Right lobe of liver (tissue), 6 donors: Measurements from ENCODE around the gene TTLL3. TPM values are rescaled to one million over a fixed set of nuclear protein-coding genes. Genes with fewer than 3 reads are reported as not detected.
"Not testable (repeated sequence)": the region's sequence is repeated elsewhere in the genome, so short reads cannot be mapped to it uniquely, and the experiment has no call there.

Source experiments
- ATAC-seq, 4 donors: fragments of 200-7000 bp; cut with Tn5 transposase; one replicate each; pipeline ENCODE4 v1.9.1; 2020; ENCODE audit warnings: mild to moderate bottlenecking in 4 of 4, moderate library complexity in 4 of 4
- DNase-seq, 3 donors: peaks; one replicate each; pipeline ENCODE4 v3.0.0-alpha.2; 2020
- H3K27ac ChIP-seq, 3 donors: fragments of 200-600 bp; one replicate each; pipeline ENCODE4 v1.8.0; 2022
- H3K27me3 ChIP-seq, 2 donors: fragments of 200-600 bp; one replicate each; pipeline ENCODE4 v1.8.0; 2022
- H3K36me3 ChIP-seq, 4 donors: fragments of 200-600 bp; sonication (generic) in 1 of 4; one replicate each; pipeline versions ENCODE4 v1.5.1 to v1.8.0; 2017 to 2022; ENCODE audit warnings: control low read depth in 1 of 4
- H3K4me1 ChIP-seq, 4 donors: fragments of 200-600 bp; sonication (generic) in 1 of 4; one replicate each; pipeline versions ENCODE4 v1.5.1 to v1.8.0; 2017 to 2022; ENCODE audit warnings: control low read depth in 1 of 4
- H3K4me3 ChIP-seq, 3 donors: fragments of 200-600 bp; one replicate each; pipeline ENCODE4 v1.8.0; 2022
- H3K9me3 ChIP-seq, 4 donors: fragments of 200-600 bp; sonication (generic) in 1 of 4; one replicate each; pipeline versions ENCODE4 v1.5.1 to v1.8.0; 2017 to 2022; ENCODE audit warnings: control low read depth in 1 of 4
- CTCF ChIP-seq, 4 donors: fragments of 200-600 bp in 3 of 4; fragments of 450-650 bp in 1 of 4; IDR thresholded peaks; one replicate each; pipeline versions ENCODE4 v1.5.1 to v1.8.0; 2016 to 2022; ENCODE audit warnings: antibody characterized with exemption in 4 of 4, mild to moderate bottlenecking in 2 of 4
- POLR2A ChIP-seq: fragments of 450-650 bp; IDR thresholded peaks from one replicate; pipeline ENCODE4 v1.6.1; 2017; ENCODE audit warnings: antibody characterized with exemption, mild to moderate bottlenecking
- WGBS: methylation state at CpG from one replicate; pipeline ENCODE4 v1.1.6; 2018; ENCODE audit warnings: low coverage, low lambda C conversion rate; ENCODE audit not compliant: insufficient coverage; ENCODE audit errors: missing lambda C conversion rate; 5-methylcytosine and 5-hydroxymethylcytosine counted together
- intact Hi-C, 2 donors: fragments of 100-400 bp; cut with DNase I; formaldehyde crosslinking; loops; one replicate each; pipeline versions ENCODE4 v1.11.2 to v1.14.1; 2022
- total RNA-seq, 6 experiments: library from RNA; depleted of rRNA in 2 of 6; stranded (reverse); fragments of >200 nt in 2 of 6; fragmentation: NEBNext Ultra II Directional in 3 of 6; extraction: Animal tissue kit (Norgen Biotek cat#: 25700) in 3 of 6; gene quantifications; one replicate each; pipeline versions ENCODE4 v1.1.0 to v1.2.4, GENCODE V29; 2016 to 2023
- donor health status: DM: no; HTN: yes; CAD: no.
- donor health status: DM: no; HTN: no; CAD: no.
- donor health status: DM: no; HTN: no; CAD: no.
- donor health status: DM: no; HTN: yes; CAD: no.
- donor health status: DM: no; HTN: yes; CAD: no.

Gene TTLL3
- total RNA-seq, 6 experiments from 2014 or later = 4.5 to 11.0 (median 8.6) TPM

- no peak for TF ChIP-seq POLR2A
- no peak for TF ChIP-seq CTCF (IDR thresholded peaks at IDR 0.05)
- H3K9me3 ChIP-seq = no peaks in the 10 kb centered on the region
- intact Hi-C loops = no loop called here
- peak overlapping the region; percentile 44 to 54 (median 46) for H3K4me3 ChIP-seq
- no peak overlapping the region for H3K27ac ChIP-seq
- ATAC-seq = peak in 1 of 4 donors; percentile 9
- H3K27me3 ChIP-seq = no peaks in the 10 kb centered on the region
- H3K36me3 ChIP-seq = no peaks in the 10 kb centered on the region
- 72% methylated on average over 4 of the region's 22 CpGs for WGBS
- no peaks in the 10 kb centered on the region for H3K4me1 ChIP-seq
- no peak for DNase-seq
These were observed 53.2 kb downstream of the TTLL3 start for GRCh38 chr3:9863058-9863772.

GRCh38 chr3:9864200-9864927, 54.3 kb downstream of the TTLL3 start:
- no peak for DNase-seq
- Histone ChIP-seq H3K27me3 (no peaks in the 10 kb centered on the region), H3K27ac (no peak overlapping the region), H3K4me3 (no peak overlapping the region), H3K36me3 (no peaks in the 10 kb centered on the region), H3K9me3 (no peaks in the 10 kb centered on the region), H3K4me1 (no peaks in the 10 kb centered on the region)
- 72% methylated on average over 7 of the region's 16 CpGs for WGBS
- TF ChIP-seq POLR2A (no peak), CTCF (IDR thresholded peaks at IDR 0.05) (no peak)
- ATAC-seq = no peak
- intact Hi-C loops = no loop called here

- intact Hi-C loops = not testable (repeated sequence)
- 88% methylated on average over 8 of the region's 10 CpGs for WGBS
These were observed 55.1 kb downstream of the TTLL3 start for GRCh38 chr3:9865125-9865637.

GRCh38 chr3:9866639-9867038, 56.6 kb downstream of the TTLL3 start:
- H3K4me3 ChIP-seq = no peak overlapping the region
- no peak for TF ChIP-seq POLR2A
- TF ChIP-seq CTCF (IDR thresholded peaks at IDR 0.05) = no peak
- no peaks in the 10 kb centered on the region for H3K36me3 ChIP-seq
- H3K27ac ChIP-seq = no peak overlapping the region
- no peaks in the 10 kb centered on the region for H3K4me1 ChIP-seq
- no peak for ATAC-seq
- intact Hi-C loops = no loop called here
- H3K27me3 ChIP-seq = no peaks in the 10 kb centered on the region
- WGBS = 84% methylated on average over 5 of the region's 8 CpGs
- no peaks in the 10 kb centered on the region for H3K9me3 ChIP-seq
- DNase-seq = no peak

More at GRCh38 chr3:9865125-9865637, 55.1 kb downstream of the TTLL3 start:
- not testable (repeated sequence) for DNase-seq, H3K4me1 ChIP-seq, H3K4me3 ChIP-seq, H3K27ac ChIP-seq, H3K36me3 ChIP-seq, H3K27me3 ChIP-seq, H3K9me3 ChIP-seq, ATAC-seq

- Histone ChIP-seq H3K27ac (no peak overlapping the region), H3K4me1 (no peaks in the 10 kb centered on the region), H3K27me3 (no peaks in the 10 kb centered on the region), H3K4me3 (no peak overlapping the region), H3K36me3 (no peaks in the 10 kb centered on the region), H3K9me3 (no peaks in the 10 kb centered on the region)
- DNase-seq = no peak
- intact Hi-C loops = no loop called here
- WGBS = 100% methylated on average over 1 of the region's 12 CpGs
- no peak for ATAC-seq
- TF ChIP-seq POLR2A (no peak), CTCF (IDR thresholded peaks at IDR 0.05) (no peak)
These were observed 57.0 kb downstream of the TTLL3 start for GRCh38 chr3:9867106-9867505.
